ENCODE results near the gene ITSN1.

The ITSN1 gene

DNA sequence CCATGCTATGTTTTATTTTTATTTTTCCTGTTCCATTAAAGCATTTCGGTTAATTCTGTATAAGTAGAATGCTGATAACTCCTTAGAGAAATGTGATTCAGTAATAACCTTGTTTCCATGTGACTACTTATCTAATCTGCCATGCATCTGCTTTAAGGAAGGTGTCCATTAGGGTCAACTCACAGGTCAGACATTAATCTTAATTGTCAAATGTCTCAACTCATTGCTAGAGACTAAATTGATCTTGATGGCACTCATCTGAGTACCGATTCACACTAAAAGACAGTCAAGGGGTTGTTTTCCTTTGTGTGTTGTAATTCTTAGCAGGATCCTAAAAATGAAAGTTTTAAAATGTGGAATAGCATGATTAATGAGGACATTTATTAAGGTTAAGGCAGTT lies 41.8 kb downstream of the ITSN1 start:
- no peak for TF ChIP-seq CTCF (IDR thresholded peaks at IDR 0.05; ENCODE audit: insufficient read depth, missing control alignments)
- DNase-seq (ENCODE audit: insufficient read length, low spot score) (no peak), FAIRE-seq (no peak)

DNA sequence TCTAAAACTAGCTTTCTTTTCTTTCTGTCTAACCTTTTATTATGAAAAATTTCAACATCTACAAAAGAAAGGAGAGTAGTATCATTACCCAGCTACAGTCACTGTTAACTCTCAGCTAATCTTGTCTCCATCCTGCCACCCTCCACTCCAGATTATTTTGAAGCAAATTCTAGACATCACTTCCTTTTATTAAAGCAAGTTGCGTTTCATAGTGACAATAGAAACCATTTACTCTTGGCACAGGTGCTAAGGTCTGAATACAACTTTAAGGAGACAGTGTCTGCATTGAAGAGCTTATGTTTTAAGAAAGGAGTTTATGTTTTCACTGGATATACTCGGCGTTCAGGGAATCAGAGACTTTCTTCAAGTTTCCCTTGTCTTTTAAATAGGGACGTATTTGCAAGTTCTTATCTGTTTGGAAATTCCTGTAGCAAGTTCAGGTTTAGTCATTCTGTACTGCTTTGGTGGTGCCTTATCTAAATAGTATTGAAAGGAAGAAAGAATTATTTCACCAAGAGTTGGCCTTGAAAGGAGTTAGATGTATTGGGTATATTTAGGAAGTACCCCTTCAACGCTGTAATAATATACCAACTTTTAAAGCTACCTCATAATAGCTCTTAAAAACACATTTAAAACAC lies 42.7 kb downstream of the ITSN1 start:
- DNase-seq (ENCODE audit: insufficient read length, low spot score) = no peak
- no peak for TF ChIP-seq CTCF (IDR thresholded peaks at IDR 0.05; ENCODE audit: insufficient read depth, missing control alignments)
- no peak for FAIRE-seq

DNA sequence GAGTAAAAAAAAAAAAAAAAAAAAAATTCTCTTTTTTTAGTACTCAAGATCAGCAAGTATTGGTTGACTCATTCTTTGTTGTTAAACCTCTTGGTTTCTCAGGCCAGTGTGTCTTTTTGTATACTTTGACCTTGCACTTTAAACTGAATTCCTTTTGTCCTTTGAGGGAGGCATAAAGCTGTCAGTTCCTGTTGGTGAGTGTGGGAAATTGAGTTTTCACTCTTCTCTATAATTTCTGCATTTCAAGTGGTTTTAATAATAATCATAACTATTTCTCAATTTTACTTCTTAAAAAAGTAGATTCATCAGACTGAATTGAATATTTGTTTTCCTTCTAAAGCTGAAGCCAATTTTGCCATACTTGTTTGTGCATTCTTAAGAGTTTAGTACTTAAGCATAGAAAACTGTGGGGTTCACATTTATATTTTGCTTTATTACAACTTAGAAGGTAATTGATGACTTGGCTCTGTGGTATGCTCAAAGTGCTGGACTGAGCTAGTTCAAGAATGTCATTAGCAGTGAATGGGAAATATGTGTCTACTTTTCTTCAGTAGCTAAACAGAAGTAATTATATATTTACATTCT lies 43.4 kb downstream of the ITSN1 start:
- no peak for TF ChIP-seq CTCF (IDR thresholded peaks at IDR 0.05; ENCODE audit: insufficient read depth, missing control alignments)
- DNase-seq (ENCODE audit: insufficient read length, low spot score) = no peak
- no peak for FAIRE-seq

DNA sequence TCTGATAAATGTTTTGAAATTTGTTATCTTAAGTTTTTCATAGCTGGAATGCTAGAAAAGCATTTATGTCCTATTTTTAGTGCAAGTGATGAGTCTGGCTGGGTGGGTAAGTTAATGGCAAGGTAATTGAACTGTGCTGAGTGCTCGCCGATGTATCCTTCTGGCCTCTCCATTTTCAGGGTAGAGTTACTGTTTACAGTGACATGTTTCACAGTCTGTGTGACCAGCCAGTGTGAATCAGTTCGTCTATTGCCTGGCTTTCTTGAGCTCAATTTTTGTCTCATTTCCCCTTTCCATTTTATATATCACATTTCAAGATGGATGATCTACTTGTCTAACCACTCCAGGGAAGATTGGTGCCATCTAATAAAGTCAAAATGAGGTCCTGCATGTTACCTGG lies 44.1 kb downstream of the ITSN1 start:
- FAIRE-seq (no peak), DNase-seq (ENCODE audit: insufficient read length, low spot score) (no peak)
- TF ChIP-seq CTCF (IDR thresholded peaks at IDR 0.05; ENCODE audit: insufficient read depth, missing control alignments) = no peak

GRCh38 chr21:33687634-33688033 lies 45.3 kb downstream of the ITSN1 start:
- FAIRE-seq (no peak), DNase-seq (ENCODE audit: insufficient read length, low spot score) (no peak)
- no peak for TF ChIP-seq CTCF (IDR thresholded peaks at IDR 0.05; ENCODE audit: insufficient read depth, missing control alignments)

- DNase-seq (ENCODE audit: insufficient read length, low spot score) (no peak), FAIRE-seq (no peak)
- TF ChIP-seq CTCF (IDR thresholded peaks at IDR 0.05; ENCODE audit: insufficient read depth, missing control alignments) = no peak
Observed at GRCh38 chr21:33688353-33688752, 46.1 kb downstream of the ITSN1 start.

- FAIRE-seq (no peak), DNase-seq (ENCODE audit: insufficient read length, low spot score) (no peak)
- no peak for TF ChIP-seq CTCF (IDR thresholded peaks at IDR 0.05; ENCODE audit: insufficient read depth, missing control alignments)
Observed at GRCh38 chr21:33690874-33691273, 48.6 kb downstream of the ITSN1 start.

All from D721Med (cell line).